T-helper 1 cell treated with Interleukin-12 subunit alpha and Interleukin-12 subunit beta and Interleukin-4 antibody, amounts not matched to agents 30 ng/mL and 1 ng/mL, for 36 hours (primary cell): ENCODE data around the gene OR2A42. TPM values are rescaled to one million over a fixed set of nuclear protein-coding genes. Genes with fewer than 3 reads are reported as not detected.
"Not testable (repeated sequence)": the region's sequence is repeated elsewhere in the genome, so short reads cannot be mapped to it uniquely, and the experiment has no call there.

Experiments
- intact Hi-C: fragments of 100-400 bp; cut with micrococcal nuclease; formaldehyde crosslinking; loops from one replicate; pipeline ENCODE4 v1.15.1; 2024
- total RNA-seq: library from RNA; stranded (reverse); gene quantifications from 2 replicates; pipeline ENCODE4 v1.2.3, GENCODE V29; 2022

Gene OR2A42, protein sequence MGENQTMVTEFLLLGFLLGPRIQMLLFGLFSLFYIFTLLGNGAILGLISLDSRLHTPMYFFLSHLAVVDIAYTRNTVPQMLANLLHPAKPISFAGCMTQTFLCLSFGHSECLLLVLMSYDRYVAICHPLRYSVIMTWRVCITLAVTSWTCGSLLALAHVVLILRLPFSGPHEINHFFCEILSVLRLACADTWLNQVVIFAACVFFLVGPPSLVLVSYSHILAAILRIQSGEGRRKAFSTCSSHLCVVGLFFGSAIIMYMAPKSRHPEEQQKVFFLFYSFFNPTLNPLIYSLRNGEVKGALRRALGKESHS
- total RNA-seq, result 0.05 and 0.07 TPM in 2 replicates

DNA sequence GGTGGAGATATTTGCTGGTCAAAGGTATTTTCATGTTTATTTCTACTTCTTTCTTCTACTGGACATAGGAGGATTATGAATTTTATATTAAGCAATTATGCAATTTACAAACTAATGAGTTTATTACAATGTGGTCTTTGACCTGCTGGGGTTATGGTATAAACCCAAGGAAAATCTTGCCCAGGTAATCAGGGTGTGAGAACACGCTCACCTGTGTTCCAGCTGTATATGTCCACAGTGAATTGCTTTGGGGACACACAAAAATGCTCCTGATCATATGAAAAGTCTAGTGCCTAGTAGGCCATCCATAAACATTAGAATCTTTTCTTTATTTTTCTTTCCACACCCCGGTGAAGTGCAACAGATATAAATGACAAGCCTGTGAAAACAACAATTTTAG is at the start of gene OR2A42:
OR2A42 (minus strand) TSS at position 241 of the 400 bp plus-strand sequence. CDS start 6,762 bp downstream, outside the sequence.
- intact Hi-C loops, result not testable (repeated sequence)

DNA sequence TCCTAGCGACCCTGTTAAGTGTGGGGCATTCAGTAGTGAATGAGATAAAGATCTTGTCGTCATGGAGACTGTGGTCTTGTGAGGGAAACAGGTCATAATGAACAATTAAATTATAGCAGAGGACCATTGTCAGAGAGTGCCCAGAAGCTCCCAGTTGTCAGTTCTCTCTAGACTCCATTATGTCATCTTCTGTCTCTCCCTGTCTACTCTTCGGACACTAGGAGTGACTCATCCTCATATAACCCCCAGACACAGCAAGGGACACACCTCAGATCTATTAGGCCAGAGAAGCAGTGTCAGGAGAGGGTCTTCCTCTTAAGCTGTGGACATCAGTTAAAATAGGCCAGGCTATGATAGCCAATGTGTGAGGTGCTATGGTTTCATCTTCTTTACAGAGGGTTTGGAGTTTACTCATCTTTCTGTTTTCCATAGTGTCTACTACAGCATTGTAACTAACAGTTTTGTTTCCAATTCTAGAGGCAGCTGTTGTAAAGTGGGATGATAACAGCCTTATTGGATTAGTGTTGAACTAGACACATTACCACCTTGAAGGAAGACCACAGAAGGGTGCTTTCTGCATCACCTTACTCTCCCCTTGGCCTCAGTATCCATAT is 47.9 kb upstream of the OR2A42 start:
- intact Hi-C loops, result not testable (repeated sequence)

DNA sequence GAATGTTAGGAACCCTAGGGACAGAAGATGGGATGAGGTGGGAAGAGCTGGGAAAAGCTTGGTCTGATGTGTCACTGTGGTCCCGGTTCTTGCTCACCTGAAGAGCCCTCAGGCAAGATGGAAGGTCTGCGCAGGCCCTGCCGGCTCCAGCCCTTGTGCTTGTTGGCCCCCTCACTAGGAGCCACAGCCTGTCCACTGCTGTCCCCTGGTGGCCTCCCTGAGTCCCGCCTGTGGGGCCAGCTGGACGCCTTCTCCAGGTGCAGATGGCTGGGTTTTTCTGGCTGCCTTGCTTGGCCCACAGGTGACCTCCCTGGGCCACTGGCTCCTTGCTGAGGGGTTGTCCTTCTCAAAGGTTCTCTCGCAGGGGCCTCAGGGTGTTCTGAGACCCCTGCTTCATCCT is 44.3 kb upstream of the OR2A42 start:
- intact Hi-C loops, result not testable (repeated sequence)

DNA sequence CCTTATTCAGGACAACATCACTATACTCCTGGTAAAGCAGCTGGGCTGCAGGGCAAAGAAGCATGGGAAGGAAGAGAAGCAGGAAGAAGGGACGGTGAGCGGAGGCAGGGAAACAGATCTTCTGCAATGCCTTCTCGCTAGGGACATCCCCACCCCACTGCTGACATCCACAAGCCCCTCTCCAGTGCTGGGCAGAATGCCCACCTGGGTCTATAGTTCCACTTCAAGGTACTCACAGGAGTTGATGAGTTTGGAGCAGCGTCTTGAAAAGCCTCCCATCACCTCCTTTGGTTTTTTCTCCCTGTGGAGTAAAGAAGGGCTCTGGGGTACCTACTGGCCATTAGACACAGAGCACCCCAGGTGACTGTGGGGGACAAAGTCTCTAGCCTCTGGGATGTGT is 43.1 kb upstream of the OR2A42 start:
- intact Hi-C loops, result not testable (repeated sequence)

DNA sequence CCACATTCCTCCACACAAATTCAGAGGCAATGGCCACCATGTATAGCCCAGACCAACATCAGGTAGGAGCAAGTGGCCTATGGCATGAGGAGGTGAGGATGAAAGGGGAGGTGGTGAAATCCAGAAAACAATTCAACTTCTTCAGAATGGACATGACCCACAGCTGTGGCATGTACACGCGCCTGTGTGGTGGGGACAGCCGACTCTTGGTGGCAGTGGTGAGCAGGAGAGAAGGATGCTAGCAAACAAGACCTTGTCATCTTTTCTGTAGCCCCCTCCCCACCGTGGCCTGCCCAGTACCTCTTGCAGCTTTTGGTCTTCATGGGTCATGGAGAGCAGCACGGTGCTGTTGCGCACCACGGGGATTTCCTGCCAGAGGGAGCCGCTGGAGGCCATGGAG is 42.6 kb upstream of the OR2A42 start:
- intact Hi-C loops, result not testable (repeated sequence)

DNA sequence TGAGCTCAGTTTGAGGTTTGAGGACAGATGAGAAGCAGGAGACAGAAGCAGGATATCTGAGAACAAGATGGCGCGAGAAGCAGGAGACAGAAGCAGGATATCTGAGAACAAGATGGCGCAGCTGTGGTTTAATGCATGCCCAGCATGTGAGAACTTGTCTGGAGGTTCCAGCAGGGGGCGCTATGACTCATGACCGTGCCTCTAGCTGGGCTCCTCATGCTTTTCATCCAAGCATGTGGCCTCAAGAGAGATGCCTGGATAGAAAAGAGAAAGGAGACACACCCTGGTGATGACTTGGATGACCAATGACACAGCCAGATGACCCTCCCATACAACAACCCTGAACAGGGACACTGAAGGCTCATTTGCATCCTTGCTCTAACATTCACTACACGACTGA is 40.6 kb upstream of the OR2A42 start:
- intact Hi-C loops, result not testable (repeated sequence)

DNA sequence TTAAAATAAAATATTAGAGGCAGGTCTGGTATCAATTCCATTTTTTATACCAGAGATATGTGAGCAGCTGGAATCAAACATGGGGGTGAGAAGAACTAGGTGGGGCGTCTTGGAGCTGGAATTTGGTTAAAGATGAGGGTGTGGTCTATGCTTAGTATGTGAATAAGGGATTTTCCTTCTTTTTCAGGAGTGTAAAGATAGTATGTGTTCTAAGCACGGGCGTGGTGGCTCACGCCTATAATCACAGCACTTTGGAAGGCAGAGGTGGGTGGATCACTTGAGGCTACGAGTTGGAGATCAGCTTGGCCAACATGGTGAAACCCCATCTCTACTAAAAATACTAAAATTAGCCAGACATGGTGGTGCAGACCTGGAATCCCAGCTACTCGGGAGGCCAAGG is 35.9 kb upstream of the OR2A42 start:
- intact Hi-C loops, result not testable (repeated sequence)

DNA sequence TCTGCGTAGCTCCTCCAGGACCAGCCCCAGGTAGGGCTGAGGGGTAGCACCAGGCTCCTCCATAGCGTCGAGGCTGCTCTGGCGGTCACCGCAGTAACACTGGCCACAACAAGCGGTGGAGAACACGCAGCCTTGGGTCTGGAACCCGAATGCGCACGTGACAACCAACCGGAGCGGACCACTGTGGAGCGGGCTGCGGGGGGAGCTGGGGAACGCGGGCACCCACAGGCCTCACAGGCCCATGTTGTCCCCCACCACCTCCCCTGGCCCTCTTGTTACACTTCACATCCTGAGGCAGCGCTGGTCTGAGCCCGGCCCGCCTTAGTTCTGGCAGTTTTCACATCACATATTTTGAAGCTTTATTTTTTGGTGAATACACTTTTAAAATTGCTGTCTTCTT is 29.8 kb upstream of the OR2A42 start, which contains the start of gene CTAGE8:
CTAGE8 (minus strand) TSS at position 101 of the 400 bp plus-strand sequence; CDS start at position 63, 38 bp downstream.
- intact Hi-C loops, result not testable (repeated sequence)

DNA sequence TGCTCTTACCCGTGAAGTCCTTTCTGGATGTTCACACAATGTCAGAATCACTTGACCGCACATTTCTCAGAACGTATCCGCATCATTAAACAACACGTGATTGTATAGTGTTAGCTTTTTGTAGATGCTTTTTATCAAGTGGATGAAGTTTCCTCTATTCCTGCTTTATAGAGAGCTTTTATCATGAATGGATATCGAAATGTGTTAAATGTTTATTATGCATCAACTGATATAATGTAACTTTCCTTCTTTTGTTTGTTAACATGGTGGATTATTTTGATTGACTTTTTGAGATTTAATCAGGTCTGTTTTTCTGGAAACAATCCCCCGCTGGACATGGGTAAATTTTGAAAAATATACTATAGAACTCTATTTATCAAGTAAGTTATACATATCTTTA is 25.3 kb upstream of the OR2A42 start, which contains the start of gene OR2A7:
OR2A7 (minus strand) TSS at position 101 of the 400 bp plus-strand sequence. CDS start 5,164 bp downstream, outside the sequence.
- intact Hi-C loops, result not testable (repeated sequence)

DNA sequence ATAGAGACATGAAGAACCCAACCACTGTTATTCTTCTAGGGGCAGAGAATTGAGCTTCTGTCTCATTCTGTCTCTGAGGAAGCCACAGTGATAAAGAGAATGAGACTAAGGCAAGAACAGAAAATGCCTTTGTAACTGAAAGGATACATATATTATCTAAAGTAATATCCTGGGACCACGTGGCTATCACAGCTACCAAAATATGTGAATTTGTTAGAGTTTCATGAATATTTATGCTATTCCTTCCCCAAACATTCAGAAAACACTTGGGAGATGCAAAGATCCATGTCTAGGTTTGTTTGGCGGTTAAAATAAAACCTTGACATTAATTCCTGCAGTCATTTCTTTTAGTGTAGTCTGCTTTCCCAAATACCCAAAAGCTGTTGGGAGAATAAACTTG is 22.7 kb upstream of the OR2A42 start:
- intact Hi-C loops, result not testable (repeated sequence)

DNA sequence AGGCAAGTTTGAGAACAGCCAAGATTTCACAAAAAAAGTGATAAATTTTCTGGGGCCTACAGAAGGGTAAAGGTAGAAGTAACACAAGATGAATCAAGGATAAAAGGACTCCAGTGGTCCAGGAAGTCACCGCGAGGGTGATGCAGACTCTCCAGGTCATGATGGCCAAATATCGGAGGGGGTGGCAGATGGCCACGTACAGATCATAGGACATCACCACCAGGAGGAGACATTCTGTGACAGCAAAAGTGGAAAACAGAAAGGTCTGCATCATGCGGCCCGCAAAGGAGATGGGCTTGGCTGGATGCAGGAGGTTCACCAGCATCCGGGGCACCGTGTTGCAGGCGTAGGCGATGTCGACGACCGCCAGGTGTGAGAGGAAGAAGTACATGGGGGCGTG is 19.7 kb upstream of the OR2A42 start:
- intact Hi-C loops, result not testable (repeated sequence)

DNA sequence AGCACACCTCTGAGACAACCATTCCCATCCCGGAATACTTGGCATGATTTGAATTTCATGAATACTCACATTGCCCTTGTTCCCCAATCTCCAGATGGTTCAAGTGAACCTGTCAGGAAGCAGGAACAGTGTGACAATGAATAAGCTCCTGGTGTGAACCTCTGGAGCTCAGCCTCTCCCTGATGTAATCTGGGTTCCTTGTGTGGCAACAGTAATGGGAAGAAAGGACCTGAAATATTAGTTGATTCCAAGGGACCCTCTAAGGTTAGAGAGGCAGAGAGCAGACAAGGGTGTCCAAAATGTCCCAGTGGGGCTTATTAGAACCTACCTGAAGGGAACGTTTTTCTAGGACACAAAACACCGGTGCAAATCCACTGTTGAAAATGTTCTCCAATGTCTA is 16.7 kb upstream of the OR2A42 start:
- intact Hi-C loops, result no loop called here

DNA sequence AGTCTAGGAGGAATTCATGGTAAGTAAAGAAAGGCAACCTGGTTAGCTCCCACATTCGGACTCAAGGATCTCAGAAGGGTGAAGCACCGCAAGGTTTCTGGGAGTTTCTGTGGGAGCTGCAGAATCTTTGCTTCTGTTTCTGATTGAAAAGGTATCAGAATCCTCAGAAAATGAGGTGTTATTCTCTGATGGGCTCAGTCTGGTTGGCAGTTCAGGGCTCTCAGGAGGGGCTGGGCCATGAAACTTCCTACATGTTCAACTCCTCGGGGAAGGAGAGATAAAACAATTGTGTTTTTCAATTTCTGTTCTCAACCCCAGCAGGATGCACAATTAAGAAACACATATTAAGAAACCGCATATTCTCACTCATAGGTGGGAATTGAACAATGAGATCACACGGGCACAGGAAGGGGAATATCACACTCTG is 16.1 kb upstream of the OR2A42 start:
- intact Hi-C loops, result no loop called here

DNA sequence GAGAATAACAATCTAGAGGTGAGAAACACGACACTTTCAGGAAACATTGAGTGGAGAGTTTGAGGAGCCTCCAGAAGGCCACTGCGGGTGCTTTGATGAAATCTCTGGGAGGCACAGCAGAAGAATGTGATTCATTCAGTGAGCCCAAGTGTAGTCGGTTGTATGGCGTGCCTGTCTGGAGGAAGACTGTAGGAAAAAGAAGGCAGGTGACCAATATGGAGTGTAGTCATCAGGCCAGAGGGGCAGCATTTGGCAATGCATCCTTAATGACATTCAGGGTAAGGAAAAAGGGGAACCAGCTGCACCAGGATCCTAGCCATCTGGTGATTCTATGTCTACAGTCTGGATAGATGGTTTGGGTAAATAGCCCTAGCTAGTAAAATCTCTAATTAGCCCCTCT is 12.9 kb upstream of the OR2A42 start:
- intact Hi-C loops, result not testable (repeated sequence)

DNA sequence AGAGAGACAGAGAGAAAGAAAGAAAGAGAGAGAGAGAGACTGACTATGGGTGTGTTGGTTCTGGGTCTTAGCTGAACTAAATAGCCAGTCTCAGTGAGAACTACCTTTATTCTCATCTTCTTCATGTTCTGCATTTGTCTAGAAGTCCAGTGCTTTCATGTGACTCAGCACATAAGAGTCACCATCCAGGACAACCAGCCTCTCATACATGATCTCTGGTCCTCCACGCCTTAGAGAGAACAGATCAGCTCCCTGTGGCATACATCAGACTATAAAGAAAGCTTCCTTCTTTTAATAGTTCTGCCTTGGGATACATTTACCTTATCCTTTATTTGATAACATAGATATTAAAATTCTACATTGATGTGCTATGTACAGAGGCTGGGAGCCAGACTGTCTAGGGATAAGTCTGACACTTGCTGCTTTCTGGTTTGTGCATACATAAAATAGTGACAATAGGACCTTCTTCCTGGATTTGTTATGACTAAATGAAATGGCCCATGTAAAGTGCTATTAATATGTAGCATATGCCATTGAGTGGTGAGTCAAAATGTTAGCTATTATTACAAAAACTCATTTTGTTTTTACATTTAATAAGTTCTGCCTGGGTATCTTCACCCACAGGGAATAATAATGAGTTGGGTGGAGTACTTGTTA is 8.4 kb upstream of the OR2A42 start:
- intact Hi-C loops, result not testable (repeated sequence)

DNA sequence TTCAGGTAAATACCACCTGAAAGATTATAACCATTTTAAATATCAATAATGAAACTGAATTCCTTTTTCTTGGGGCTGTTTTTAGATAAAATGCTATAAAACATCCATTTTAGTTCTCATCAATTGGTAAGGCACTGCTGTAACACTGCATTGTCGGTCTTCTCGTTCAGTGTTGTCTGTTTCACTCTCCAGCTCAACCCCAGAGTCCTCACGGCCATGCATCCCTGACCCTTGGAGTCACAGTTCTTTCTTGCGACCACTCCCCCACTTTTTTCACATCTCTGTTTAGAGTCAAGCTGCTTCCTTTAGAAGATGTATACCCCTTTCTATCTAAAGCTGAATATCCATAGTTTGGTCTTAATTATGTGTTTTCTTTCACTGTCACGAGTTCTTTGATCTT is 7.6 kb upstream of the OR2A42 start:
- intact Hi-C loops, result not testable (repeated sequence)

DNA sequence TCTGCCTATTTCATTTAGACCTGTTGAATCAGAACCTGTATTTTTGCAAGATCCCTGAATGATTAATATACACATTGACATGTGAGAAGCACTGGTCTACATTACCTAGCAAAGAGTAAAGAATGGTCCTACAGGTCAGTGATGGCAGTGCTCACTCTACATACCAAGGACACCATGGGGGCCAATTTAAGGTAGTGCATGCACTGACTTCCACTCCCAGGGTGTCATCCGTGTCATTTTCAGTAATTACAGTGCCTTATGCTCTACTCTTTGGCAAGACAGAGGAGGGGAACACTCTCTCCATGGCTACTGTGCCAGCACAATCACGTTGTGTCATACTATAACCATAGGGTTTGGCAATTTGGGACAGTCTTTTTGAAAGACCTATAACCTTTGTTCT is 6.0 kb upstream of the OR2A42 start:
- intact Hi-C loops, result not testable (repeated sequence)

DNA sequence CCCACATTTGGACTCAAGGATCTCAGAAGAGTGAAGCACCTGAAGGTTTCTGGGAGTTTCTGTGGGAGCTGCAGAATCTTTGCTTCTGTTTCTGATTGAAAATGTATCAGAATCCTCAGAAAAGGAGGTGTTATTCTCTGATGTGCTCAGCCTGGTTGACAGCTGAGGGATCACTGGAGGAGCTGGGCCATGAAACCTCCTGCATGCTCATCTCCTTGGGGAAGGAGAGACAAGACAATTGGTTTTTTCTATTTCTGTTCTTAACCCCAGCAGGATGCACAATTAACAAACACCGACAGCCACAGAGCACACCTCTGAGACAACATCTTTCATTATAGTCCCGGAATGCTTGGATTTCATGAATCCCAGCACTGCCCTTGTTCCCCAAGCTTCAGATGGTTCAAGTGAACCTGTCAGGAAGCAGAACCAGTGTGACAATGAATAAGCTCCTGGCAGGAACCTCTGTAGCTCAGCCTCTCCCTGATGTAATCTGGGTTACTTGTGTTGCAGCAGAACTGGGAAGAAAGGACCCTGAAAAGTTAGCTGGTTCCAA is 799 bp downstream of the OR2A42 start:
- intact Hi-C loops, result not testable (repeated sequence)

DNA sequence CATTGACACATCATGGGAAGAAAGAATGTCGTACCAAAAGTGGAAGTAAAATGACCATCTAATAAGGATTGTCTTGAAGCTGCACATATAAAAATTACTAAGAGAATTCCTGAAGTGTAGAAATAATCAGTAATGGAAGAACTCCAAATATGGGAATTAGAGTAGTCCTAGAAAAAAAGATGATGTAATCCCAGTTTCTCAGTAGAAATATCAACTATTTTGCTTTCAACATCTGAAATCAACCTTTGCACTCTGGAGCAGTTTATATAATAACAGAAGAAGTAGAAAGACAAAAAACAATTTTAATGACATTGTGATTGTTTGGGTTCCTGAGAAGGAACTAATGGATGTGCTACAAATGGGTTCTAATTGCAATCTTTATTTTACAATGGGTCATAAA is 6.4 kb downstream of the OR2A42 start:
- intact Hi-C loops, result not testable (repeated sequence)

DNA sequence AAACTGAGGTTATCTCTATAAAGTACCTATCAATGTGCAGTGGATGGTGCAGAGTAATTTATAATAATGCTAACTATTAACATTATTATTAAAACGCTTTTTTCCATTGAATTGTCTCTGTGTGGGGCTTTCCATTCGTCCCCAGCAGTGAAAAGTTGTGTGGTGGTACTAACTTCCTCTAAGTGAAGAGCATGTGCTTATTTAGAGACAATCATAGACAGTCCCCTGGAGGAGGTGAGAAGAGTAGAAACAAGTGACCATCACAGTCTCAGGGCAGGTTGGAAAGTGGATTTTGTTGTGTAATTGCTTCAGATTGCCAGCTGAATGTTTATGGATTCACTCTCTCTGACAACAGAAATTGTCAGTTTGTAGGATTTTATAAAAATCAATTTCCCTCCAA is 8.4 kb downstream of the OR2A42 start:
- intact Hi-C loops, result not testable (repeated sequence)

DNA sequence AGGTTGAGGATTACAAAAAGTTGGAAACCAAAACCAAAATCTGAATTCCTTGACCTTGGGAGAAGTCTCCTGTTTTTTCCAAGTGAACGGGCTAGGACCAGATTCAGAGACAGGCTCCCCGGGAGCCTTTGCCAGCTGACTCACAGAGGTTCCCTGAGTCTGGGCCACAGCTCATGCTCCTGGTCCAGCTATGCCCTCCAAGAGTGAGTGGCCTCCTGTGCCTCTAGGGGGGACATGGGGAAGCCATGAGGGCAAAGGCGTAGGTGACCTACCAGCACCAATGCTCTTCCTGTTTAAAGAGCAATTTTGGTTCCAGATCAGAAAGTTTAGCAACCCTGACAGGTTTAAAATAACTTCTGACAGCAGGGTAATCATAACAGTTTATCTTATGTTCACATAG is 10.6 kb downstream of the OR2A42 start:
- intact Hi-C loops, result not testable (repeated sequence)

DNA sequence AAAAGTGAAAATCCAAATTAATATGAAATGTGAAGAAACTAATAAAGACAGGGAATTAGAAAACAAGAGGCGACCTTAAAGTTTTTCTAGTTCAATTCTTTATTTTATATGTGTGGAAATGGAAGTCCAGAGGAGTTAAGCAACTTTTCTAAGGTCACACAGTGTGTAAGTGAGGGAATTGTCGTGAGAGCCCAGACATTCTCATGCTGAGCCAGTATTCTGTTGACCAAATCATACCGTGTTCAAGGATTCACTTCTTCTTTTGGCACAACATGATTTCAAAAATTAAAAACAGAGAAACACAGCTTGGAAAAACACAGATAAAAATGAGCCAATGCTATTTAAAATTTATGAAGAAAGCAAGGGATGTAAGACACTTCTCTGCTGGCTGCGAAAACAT is 12.5 kb downstream of the OR2A42 start:
- intact Hi-C loops, result not testable (repeated sequence)
